ENCODE measurements around the gene TMEM185A.
"Not testable (repeated sequence)": the region's sequence is repeated elsewhere in the genome, so short reads cannot be mapped to it uniquely, and the experiment has no call there.

Gene TMEM185A

DNA sequence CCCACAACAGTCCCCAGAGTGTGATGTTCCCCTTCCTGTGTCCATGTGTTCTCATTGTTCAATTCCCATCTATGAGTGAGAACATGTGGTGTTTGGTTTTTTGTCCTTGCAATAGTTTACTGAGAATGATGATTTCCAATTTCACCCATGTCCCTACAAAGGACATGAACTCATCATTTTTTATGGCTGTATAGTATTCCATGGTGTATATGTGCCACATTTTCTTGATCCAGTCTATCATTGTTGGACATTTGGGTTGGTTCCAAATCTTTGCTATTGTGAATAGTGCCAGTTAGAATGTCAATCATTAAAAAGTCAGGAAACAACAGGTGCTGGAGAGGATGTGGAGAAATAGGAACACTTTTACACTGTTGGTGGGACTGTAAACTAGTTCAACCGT is 11.9 kb downstream of the TMEM185A start:
- not testable (repeated sequence) for DNase-seq

DNA sequence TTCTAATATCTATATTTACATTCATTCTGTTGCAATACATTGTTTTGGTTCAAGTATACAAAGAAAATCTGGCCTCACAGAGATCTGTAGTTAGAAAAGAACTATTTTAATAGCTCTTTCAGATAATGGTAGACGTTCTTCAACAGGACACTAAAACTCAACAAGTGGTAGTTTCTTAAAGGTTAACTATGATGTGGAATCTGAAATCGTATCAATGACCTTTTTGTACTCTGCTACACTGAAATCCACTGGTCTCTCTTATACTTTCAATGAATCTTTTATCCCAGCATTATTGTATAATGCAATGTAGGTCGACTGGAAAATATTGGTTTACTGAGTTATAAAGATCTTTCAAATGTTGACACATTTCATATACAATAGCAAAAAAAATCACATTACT is 12.7 kb downstream of the TMEM185A start:
- no peak for DNase-seq

GRCh38 chrX:149611623-149612175 is 19.9 kb downstream of the TMEM185A start:
- no peak for DNase-seq

DNA sequence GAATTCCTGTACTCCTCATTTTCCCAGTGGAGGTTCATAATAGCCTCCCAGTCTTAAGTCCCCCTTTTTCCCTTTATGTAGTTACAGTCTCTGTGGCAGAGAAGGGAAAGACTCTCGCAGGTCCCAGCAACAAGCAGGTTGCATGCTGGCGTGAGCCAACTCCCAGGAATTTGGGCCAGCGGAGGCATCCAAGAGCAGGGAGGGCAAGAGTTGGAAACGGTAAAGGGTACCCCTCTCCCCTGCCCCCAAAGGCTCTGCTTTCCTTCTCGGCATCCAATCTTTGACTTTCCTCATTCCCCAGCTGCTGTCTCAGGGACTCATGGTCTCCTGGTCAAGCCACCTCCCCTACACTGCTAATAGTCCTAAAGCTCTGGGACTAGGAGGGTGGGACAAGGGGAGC is 21.1 kb downstream of the TMEM185A start:
- DNase-seq, result no peak

DNA sequence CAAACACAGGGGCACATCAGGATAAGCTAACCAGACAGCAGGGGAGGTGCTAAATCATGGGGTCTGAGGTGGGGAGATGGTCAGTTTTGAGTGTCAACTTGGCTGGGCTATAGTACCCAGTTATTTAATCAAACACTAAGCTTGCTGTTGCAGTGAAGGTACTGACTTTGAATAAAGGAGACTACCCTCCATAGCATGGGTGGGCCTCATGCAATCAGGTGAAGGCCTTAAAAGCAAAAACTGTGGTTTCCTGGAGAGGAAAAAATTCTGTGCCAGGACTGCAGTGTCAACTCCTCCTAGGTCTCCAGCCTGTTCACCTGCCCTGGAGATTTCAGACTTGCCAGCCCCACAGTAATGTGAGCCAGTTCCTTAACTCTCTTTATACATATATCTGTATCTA is 23.9 kb downstream of the TMEM185A start:
- DNase-seq, result no peak

- not testable (repeated sequence) for DNase-seq
Observed at GRCh38 chrX:149605248-149605885, 26.2 kb downstream of the TMEM185A start.

DNA sequence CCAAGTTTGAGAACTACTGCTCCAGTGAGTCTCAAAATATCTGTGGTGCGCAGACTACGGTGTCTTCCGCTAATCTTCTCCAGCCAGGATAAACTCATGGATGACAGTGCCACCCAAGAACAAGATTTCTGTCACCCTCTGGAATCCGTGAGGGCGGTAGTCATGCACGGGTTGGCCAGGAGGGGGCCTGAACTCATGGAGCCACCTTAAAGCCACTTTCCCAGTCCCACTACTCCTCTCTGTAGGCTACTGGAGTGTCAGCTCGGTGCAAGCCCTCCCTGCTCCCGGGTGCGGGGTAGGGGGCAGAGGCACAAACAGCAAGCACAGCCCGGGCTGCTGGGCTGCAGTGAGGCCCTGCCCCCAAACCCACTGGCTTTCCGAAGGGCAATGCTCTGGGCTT is 33.0 kb downstream of the TMEM185A start:
- DNase-seq, result not testable (repeated sequence)

DNA sequence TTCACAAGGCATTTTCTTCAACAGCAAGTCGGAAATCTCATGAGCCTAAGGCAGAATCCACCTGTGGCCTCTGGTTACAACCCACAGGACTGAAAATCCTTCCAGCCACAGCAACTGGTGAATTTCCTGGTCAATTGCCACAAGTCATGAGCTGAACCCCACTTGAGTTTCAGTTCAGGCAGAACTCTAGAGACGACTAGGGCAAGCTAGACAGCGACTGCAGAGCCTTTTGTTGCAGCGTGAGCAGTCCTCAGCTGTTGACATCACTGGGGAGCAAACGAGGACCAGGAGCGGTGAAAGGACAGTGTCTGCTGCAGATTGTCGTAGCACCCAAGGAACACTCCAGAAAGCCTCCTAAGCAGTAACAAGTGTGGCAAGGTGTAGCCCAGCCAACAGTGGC is 35.6 kb downstream of the TMEM185A start:
- DNase-seq, result not testable (repeated sequence)

- not testable (repeated sequence) for DNase-seq
Observed at GRCh38 chrX:149595214-149595613, 36.4 kb downstream of the TMEM185A start, which contains the start of gene HSFX2. TSS of gene HSFX2 (minus strand) at chrX:149595314. CDS start at chrX:149594700, 614 bp downstream.

DNA sequence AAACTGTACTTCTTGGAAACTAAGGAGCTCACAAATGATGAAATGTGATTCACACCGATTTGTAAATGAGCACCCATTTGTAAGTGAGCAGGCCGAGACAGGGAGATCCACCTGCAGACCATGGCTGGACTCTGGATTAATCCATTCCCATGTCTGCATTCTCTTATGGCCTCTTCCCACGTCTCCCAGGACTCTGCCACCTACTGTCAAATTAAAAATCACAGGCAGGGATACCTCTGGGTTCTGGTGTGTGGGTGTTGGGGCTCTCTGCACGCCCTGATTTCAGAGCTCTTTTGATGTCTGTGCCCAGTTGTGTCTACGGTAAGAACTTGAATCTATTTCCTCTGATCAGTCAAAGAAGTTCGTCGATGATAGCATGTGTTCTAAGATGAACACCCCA is 40.6 kb downstream of the TMEM185A start:
- DNase-seq, result not testable (repeated sequence)

- not testable (repeated sequence) for DNase-seq
Observed at GRCh38 chrX:149587359-149587758, 44.2 kb downstream of the TMEM185A start, which contains the start of gene MAGEA9B. TSS of gene MAGEA9B (minus strand) at chrX:149587459. CDS start at chrX:149583179, 4,280 bp downstream.

DNA sequence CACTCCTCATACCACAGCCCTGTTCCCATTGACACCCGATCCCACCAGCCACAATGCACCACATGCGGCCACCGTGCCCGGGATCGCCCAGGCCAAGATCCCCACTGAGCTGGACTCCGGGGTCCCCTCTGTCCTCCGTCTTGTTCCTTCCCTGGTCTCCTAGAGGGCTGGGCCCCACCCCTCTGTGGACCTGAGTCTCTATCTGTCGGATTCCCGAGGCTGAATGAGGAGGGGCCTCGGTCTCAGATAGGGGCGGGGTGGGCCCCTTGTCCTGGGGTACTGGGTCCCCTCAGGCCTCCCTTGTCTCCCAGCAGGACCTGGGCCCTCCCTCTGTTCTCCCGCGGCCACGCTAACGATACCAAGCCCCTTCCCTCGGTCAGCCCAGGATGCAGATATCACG is 46.0 kb downstream of the TMEM185A start:
- DNase-seq, result not testable (repeated sequence)

DNA sequence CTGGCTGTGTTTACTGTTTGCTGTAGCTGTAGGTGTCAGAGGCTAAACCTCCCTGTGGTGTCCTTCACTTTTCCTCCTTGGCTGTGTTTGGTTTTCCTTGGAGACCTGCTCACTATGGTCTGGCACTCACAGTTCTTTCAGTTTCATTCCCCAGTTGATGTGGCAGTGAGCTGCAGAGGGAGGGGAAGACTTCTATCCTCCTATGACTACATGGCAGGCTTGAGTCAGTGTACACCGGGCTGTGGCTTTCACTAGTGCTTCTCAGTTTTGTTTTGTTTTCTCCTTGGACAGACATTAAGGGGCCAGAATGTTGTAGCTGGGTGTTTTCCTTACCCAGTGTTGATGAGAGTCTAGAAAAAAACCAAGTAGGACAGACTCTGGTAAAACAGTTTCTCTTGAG is 58.1 kb downstream of the TMEM185A start:
- not testable (repeated sequence) for DNase-seq

DNA sequence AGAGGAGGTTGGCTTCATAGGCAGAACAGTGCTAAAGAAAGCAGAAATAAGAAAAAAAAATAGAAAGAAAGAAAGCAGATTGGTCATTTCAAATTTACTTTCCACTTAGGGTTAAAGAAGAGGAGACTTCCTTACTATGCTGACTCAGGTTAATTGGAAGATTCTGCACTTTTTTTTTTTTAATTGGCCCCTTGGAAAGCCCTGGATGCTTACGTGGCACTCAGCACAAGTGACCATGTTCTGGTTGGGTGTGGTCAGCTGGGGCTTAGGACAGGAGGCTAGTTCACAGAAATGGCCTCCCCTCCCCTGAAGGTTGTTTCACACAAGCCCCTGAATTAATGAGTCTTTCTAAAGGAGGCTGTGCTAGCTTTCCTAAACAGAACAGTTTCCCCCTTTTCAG is 58.8 kb downstream of the TMEM185A start:
- DNase-seq, result no peak

DNA sequence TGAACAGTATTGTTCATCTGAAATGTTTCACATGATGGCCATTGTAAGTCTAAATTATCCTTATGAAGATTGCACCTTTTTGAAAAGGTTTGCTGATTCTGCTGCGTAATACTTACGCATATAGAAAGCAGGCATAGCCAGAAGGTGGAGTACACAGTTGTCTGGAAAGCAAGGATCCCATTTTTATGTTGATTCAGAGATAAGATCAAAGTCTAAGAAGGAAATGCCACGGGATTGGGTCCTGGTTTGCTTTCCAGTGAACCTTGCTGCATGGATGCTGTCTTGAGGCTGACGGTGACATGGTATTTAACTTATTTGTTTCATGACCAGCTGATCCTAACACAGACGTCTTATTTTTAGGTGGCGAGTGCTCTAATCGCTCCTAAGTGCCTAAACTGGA is 59.8 kb downstream of the TMEM185A start:
- DNase-seq, result no peak

GRCh38 chrX:149570668-149571067 is 60.9 kb downstream of the TMEM185A start:
- DNase-seq, result no peak

GRCh38 chrX:149569770-149570169 is 61.8 kb downstream of the TMEM185A start:
- no peak for DNase-seq

GRCh38 chrX:149568701-149569296 is 62.8 kb downstream of the TMEM185A start:
- DNase-seq, result no peak

DNA sequence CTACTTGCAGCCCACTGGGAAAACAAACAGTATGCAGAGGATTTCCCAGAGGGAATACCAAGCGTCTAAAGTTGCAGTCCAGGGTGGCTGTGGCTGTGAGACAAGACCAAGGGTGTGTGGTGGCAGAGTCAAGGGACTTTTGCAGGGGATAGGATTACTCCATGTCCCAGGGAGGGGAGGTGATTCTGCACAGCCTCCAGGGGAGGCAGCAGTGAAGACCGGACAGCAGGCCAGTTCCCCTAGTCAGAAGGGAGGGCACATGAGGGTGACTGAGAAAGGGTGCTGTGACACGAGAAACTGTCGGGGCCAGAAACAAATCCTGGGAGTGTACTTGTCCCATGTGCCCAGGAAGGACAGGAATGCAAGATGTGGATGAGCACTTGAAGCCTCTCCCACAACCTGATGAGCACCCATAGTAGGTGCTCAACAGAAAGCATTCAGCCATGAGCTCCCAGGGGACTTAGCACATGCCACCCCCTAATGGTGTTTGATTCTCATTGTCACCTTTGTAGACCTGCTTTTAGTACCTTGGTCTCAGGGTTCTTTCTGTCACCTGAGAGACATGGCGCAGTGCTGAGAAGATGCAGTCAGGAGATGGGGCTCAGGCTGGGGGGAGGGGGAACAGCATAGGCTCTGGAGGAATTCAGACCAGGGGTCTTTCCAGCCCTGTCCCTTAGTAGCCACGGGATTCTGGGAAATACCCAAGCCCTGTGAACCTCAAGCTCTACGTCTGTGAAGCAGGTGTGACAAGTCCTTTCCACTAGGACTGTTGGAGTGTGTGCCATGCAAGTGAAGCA is 63.8 kb downstream of the TMEM185A start:
- no peak for DNase-seq

DNA sequence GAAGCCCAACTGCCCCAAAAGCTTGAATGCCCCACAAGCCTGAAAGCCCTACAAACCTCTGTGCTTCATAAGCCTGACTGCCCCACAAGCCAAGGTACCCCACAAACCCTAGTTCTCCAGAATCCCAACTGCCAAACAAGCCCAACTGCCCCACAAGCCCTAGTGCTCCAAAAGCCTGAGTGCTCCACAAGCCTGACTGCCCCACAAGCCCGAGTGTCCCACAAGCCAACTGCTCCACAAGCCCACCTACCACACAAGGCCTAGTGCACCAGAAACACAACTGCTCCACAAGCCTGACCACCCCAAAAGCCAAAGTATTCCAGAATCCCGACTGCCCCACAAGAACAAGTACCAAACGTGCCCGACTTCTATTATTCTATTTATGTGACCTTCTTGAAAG is 68.2 kb downstream of the TMEM185A start:
- DNase-seq, result no peak

GRCh38 chrX:149555251-149555650 is 76.3 kb downstream of the TMEM185A start:
- not testable (repeated sequence) for DNase-seq

DNA sequence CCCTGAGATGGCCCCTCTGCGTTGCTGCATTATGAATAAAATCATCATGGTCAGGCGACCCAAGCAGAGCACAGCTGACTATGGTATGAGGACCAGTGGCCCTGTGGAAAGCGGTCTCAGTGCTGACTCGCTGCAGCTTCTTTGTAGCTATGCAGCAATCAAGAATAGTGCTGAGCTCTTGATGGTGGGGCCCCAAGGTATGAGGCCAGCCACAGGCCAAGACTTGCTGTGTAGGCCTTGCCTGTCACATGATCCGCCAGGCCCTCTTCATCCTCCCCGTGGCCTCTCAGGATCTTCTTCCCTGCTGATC is 79.7 kb downstream of the TMEM185A start:
- not testable (repeated sequence) for DNase-seq

GRCh38 chrX:149551245-149551938 is 80.2 kb downstream of the TMEM185A start:
- not testable (repeated sequence) for DNase-seq
